ENCODE data around the gene CENPM. TPM values are rescaled to one million over a fixed set of nuclear protein-coding genes. Genes with fewer than 3 reads are reported as not detected.

The CENPM gene
- total RNA-seq, 1 donor from 2014 or later = 2.0 TPM

GRCh38 chr22:41966607-41967240 is 19.8 kb upstream of the CENPM start:
- TF ChIP-seq CTCF (IDR thresholded peaks at IDR 0.05; ENCODE audit: insufficient read depth, low read depth, low read length) (peak; percentile 35), EZH2 (IDR thresholded peaks at IDR 0.05; ENCODE audit: insufficient read depth, low read length) (no peak)
- Mint-ChIP-seq H3K27me3 (ENCODE audit: low read depth, unreplicated experiment) (peaks cover 30% of the 10 kb centered on the region), H3K4me3 (ENCODE audit: unreplicated experiment) (peak overlapping the region; percentile 35), H3K9me3 (ENCODE audit: unreplicated experiment) (no peaks in the 10 kb centered on the region), H3K36me3 (ENCODE audit: low read depth, unreplicated experiment) (no peaks in the 10 kb centered on the region), H3K4me1 (ENCODE audit: low read depth, unreplicated experiment) (peaks cover 5% of the 10 kb centered on the region), H3K27ac (ENCODE audit: unreplicated experiment) (peak overlapping the region; percentile 62)
- FAIRE-seq (peak; percentile 52), DNase-seq (ENCODE audit: low read depth) (peak; percentile 75)
- Histone ChIP-seq H4K20me1 (ENCODE audit: insufficient read depth, low read length) (no peaks in the 10 kb centered on the region), H3K79me2 (ENCODE audit: insufficient read depth, low read length) (no peaks in the 10 kb centered on the region), H2AFZ (ENCODE audit: low read depth, low read length) (peak overlapping the region; percentile 63), H3K4me1 (ENCODE audit: insufficient read depth, low read length) (peaks cover 3% of the 10 kb centered on the region), H3K27ac (ENCODE audit: low read depth, low read length) (no peak overlapping the region), H3K27me3 (ENCODE audit: insufficient read depth, low read length) (peaks cover 2% of the 10 kb centered on the region), H3K36me3 (ENCODE audit: insufficient read depth, low read length) (no peaks in the 10 kb centered on the region), H3K9me3 (ENCODE audit: insufficient read depth, low read depth, low read length) (no peaks in the 10 kb centered on the region), H3K9ac (ENCODE audit: low read length) (no peak overlapping the region), H3K4me3 (ENCODE audit: insufficient read depth, low read depth, low read length) (no peak overlapping the region), H3K4me2 (ENCODE audit: low read length) (no peak overlapping the region)

GRCh38 chr22:41966225-41966606 is 19.3 kb upstream of the CENPM start:
- H3K4me1 ChIP-seq (ENCODE audit: insufficient read depth, low read length) = peaks cover 3% of the 10 kb centered on the region
- no peaks in the 10 kb centered on the region for H3K9me3 ChIP-seq (ENCODE audit: insufficient read depth, low read depth, low read length)
- TF ChIP-seq EZH2 (IDR thresholded peaks at IDR 0.05; ENCODE audit: insufficient read depth, low read length) = no peak
- no peak for TF ChIP-seq CTCF (IDR thresholded peaks at IDR 0.05; ENCODE audit: insufficient read depth, low read depth, low read length)
- DNase-seq (ENCODE audit: low read depth) (no peak), FAIRE-seq (no peak)
- peak overlapping the region; percentile 63 for H2AFZ ChIP-seq (ENCODE audit: low read depth, low read length)
- H3K4me3 ChIP-seq (ENCODE audit: insufficient read depth, low read depth, low read length) = no peak overlapping the region
- no peak overlapping the region for H3K27ac ChIP-seq (ENCODE audit: low read depth, low read length)
- Mint-ChIP-seq H3K27me3 (ENCODE audit: low read depth, unreplicated experiment) (peaks cover 26% of the 10 kb centered on the region), H3K4me3 (ENCODE audit: unreplicated experiment) (no peak overlapping the region), H3K4me1 (ENCODE audit: low read depth, unreplicated experiment) (peaks cover 5% of the 10 kb centered on the region), H3K36me3 (ENCODE audit: low read depth, unreplicated experiment) (no peaks in the 10 kb centered on the region), H3K9me3 (ENCODE audit: unreplicated experiment) (no peaks in the 10 kb centered on the region), H3K27ac (ENCODE audit: unreplicated experiment) (peak overlapping the region; percentile 62)
- no peaks in the 10 kb centered on the region for H3K79me2 ChIP-seq (ENCODE audit: insufficient read depth, low read length)
- H4K20me1 ChIP-seq (ENCODE audit: insufficient read depth, low read length) = no peaks in the 10 kb centered on the region
- peaks cover under 1% of the 10 kb centered on the region for H3K27me3 ChIP-seq (ENCODE audit: insufficient read depth, low read length)
- H3K36me3 ChIP-seq (ENCODE audit: insufficient read depth, low read length) = no peaks in the 10 kb centered on the region
- no peak overlapping the region for H3K4me2 ChIP-seq (ENCODE audit: low read length)
- no peak overlapping the region for H3K9ac ChIP-seq (ENCODE audit: low read length)

GRCh38 chr22:41964112-41964491 is 17.1 kb upstream of the CENPM start:
- no peaks in the 10 kb centered on the region for H3K36me3 ChIP-seq (ENCODE audit: insufficient read depth, low read length)
- H2AFZ ChIP-seq (ENCODE audit: low read depth, low read length) = no peak overlapping the region
- no peak for DNase-seq (ENCODE audit: low read depth)
- H3K9me3 Mint-ChIP-seq (ENCODE audit: unreplicated experiment) = no peaks in the 10 kb centered on the region
- TF ChIP-seq CTCF (IDR thresholded peaks at IDR 0.05; ENCODE audit: insufficient read depth, low read depth, low read length) = no peak
- no peak for TF ChIP-seq EZH2 (IDR thresholded peaks at IDR 0.05; ENCODE audit: insufficient read depth, low read length)
- no peaks in the 10 kb centered on the region for H4K20me1 ChIP-seq (ENCODE audit: insufficient read depth, low read length)
- no peak overlapping the region for H3K27ac ChIP-seq (ENCODE audit: low read depth, low read length)
- H3K4me1 ChIP-seq (ENCODE audit: insufficient read depth, low read length) = peaks cover 5% of the 10 kb centered on the region
- H3K79me2 ChIP-seq (ENCODE audit: insufficient read depth, low read length) = no peaks in the 10 kb centered on the region
- no peaks in the 10 kb centered on the region for H3K9me3 ChIP-seq (ENCODE audit: insufficient read depth, low read depth, low read length)
- H3K27me3 ChIP-seq (ENCODE audit: insufficient read depth, low read length) = no peaks in the 10 kb centered on the region
- H3K4me2 ChIP-seq (ENCODE audit: low read length) = no peak overlapping the region
- no peak overlapping the region for H3K4me3 ChIP-seq (ENCODE audit: insufficient read depth, low read depth, low read length)
- no peak overlapping the region for H3K27ac Mint-ChIP-seq (ENCODE audit: unreplicated experiment)
- H3K4me1 Mint-ChIP-seq (ENCODE audit: low read depth, unreplicated experiment) = peaks cover 5% of the 10 kb centered on the region
- no peaks in the 10 kb centered on the region for H3K36me3 Mint-ChIP-seq (ENCODE audit: low read depth, unreplicated experiment)
- no peak for FAIRE-seq
- no peak overlapping the region for H3K4me3 Mint-ChIP-seq (ENCODE audit: unreplicated experiment)
- no peak overlapping the region for H3K9ac ChIP-seq (ENCODE audit: low read length)
- H3K27me3 Mint-ChIP-seq (ENCODE audit: low read depth, unreplicated experiment) = peaks cover 16% of the 10 kb centered on the region

Data from astrocyte (in vitro differentiated cells and primary cell).